CD4-positive, alpha-beta T cell treated with Interleukin-15 for 4 hours (primary cell): ENCODE data around the gene TCF4.

Source experiments
- DNase-seq: peaks from one replicate; pipeline ENCODE4 v3.0.0-alpha.2; 2020; ENCODE audit warnings: low spot score

Gene TCF4

DNA sequence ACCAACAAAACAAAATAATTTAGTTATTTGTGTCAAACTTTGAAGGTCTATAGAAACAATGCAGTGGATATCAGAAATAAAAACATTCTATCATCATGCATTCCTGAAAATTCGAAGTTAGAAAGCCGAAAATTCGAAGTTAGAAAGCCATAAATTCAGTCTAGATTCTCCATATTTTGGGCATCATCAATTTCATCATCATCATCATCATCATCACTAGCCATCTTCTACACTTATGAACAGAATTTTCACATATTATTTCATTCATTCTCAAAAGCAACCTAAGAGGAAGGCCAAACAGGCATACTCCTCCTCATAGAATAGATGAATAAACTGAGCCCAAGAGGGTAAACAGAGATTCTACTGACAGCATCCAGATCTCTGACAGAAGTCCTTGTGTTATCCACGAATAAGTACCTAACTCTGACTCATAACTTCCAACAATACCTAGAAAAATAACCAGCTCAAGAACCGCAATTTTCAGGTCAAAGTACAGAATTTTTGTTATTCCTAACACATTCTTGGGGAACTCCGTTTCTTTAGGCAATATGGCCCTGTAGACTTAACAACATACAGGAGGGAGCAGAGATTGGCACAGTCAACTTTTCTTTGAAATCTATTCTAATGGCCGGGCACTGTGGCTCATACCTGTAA is 84.7 kb downstream of the TCF4 start:
- DNase-seq: no peak

DNA sequence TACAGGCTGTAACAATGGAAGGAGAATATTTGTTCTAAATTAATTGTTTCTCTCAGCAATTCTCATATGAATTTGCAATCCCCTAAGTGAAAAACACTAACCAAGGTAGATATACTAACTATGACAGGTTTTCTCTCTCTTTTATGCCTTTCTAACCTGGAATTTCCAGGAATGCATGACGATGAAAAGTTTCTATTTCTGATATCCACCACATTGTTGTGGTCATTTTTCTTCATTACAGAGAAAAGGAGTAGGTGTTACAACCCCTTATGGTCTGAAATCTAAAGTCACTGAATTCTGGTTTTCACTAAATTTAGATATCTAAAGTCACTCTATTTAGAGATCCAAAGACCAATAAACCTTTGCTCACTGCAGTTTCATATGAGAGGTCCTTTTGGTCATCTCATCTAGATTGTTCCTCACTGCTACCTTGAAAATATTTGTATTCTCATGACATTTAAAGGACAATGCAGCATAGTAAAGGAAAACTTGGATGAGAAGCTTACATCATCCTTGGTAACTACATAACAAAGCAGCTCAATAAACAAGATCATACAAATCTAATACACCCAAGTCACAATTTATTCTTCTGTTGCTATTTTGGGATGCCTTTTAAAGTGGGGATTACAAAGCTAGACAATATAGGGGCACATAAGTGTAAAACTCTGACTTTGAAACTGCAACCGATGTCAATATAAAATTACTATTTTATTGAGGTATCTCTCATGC is 85.8 kb downstream of the TCF4 start:
- DNase-seq: no peak

DNA sequence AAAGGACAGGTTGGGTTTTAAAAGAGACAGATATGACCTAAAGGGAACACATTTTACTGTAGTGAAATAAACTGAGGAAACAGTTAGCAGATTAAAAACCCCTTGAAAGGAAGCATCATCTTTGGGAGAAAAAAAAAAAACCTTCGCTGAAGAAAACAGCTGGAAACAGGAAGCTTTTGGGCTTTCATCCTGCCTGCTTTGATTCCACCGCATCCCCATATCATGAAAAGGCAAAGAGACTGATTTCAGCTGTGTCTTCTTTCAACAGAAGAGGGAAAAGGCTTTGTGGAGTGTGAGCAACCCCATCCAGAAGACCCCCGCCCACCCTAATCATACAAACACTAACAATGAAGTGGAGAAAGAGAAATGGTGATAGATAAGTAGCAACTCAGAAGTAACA is 86.4 kb downstream of the TCF4 start:
- DNase-seq: no peak

DNA sequence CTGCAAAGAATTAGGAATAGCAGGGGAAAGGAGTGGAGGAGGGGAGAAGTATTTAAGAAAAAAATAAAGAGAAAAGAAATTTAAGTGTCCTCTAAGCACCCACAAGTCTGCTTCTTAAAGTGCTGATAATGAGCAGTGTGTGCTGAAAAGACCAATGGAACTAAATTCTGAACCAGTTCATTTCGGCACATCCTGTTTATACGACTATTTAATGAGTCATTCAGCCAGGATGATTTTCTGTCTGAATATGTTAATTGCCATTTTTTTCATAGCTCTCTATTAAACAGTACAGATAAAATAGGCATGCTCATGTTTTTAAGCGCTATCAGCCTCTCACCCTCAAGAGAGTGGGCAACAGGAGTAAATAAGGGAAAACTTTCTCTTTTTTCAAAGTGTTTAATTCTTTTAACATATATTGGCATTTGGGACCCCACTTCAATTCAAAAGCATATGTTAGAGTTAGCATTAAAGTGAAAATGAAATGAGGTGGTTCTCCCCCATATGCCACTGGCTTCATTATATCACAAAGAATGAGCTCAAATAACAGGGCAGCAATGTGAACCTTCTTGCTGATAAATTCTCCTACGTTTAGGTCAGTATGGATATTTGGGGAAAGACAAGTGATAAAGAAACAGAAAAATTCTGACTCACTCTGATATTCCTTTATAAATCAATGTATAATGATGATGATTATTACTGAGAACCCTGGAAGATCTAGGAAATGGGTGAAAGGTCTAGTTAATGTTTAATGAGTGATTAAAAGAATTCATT is 87.5 kb downstream of the TCF4 start:
- no peak for DNase-seq

DNA sequence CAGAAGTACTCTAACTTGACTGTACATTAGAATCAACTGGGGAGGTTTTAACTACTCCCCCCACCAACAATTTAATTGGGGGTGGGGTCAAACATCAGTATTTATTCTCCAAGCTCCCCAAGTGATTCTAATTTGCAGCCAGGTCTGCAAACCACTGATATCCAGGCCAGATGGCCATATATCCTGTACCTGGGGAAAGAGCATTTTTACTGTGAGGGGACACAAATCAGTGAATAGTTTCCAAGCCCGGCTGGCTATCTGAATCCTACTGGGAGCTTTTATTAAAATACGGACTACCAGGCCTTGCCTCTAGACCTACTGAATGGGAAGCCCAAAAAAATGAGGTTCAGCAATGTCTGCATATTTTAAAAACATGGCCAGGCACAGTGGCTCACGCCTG is 88.5 kb downstream of the TCF4 start:
- DNase-seq: no peak

DNA sequence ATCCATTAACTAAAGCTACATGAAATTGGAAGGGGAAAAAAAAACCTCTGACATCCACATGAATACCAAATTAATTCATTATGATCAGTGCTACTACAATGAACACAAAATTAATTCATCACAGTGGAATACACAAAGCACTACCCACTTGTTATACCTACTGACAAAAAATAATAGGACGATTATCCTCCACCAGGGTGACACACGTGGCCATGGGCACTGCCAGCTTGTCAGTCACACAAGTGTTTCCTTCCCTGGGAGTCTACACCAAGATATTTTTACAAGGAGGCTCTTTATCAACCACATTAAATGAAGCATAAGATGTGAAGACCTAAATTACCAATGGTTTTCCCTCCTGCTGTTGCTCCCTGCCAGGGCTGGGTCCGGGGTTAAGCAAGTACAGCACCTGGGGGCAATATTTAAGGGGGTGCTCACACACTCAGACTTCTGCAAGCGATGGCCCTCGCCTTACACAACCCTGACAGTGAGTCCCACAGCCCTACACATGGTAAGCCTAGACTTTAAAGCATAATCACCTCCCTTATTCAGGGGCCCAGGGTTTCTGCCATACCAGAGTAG is 90.1 kb downstream of the TCF4 start:
- DNase-seq: no peak

DNA sequence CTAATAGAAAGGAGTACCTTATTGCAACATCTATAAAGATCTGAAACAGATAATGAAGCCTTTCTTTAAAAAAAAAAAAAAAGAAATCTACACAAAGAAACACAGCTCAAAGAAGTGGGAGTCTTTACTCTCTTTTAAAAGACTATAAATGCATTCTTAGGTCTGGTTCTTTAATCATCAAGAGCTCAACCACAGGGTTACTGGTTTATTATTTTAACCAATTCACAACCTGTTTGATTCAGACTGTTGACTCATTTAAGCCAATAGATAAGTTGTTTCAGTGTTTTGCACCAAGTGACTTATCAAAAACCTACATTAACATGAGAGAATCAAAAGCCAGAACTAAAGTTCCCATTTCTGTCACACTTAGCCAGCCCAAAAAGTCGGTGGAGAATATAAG is 93.1 kb downstream of the TCF4 start:
- DNase-seq: no peak

DNA sequence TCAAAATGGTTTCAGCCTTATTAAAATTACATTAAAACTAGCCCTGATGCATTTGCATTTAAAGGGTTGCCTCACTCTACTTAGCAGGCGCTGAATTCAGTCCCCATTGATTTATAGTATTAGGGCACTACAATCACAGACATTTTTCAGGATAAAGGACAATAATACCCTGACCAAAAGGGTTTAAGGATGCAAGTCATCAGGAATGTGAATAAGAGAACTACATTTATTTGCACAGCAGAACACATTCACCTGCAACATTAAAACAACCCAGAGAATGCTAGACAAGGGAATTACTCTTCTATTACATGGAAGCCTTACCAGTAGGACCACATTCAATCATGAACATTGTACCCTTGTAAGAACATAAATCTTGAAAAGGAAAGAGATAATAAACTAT is 93.6 kb downstream of the TCF4 start:
- DNase-seq: no peak

DNA sequence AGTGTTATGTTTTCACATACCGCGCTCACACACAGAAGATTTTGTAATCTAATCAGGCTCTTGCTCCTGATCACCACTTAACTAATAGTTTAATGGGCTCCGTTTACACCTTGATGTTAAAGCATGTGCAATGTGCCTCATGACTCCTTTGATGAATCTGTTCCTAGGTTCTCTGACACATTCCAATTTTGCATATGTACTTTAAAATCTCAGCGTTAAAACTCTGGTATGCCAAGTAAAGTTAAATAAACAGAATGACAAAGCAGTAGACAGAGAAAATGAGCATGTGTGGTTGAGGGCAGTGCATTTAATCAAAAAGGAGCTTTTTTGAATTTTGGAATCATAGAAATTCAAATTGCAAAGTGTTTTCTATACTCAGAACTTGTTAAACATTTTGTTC is 96.4 kb downstream of the TCF4 start:
- no peak for DNase-seq

DNA sequence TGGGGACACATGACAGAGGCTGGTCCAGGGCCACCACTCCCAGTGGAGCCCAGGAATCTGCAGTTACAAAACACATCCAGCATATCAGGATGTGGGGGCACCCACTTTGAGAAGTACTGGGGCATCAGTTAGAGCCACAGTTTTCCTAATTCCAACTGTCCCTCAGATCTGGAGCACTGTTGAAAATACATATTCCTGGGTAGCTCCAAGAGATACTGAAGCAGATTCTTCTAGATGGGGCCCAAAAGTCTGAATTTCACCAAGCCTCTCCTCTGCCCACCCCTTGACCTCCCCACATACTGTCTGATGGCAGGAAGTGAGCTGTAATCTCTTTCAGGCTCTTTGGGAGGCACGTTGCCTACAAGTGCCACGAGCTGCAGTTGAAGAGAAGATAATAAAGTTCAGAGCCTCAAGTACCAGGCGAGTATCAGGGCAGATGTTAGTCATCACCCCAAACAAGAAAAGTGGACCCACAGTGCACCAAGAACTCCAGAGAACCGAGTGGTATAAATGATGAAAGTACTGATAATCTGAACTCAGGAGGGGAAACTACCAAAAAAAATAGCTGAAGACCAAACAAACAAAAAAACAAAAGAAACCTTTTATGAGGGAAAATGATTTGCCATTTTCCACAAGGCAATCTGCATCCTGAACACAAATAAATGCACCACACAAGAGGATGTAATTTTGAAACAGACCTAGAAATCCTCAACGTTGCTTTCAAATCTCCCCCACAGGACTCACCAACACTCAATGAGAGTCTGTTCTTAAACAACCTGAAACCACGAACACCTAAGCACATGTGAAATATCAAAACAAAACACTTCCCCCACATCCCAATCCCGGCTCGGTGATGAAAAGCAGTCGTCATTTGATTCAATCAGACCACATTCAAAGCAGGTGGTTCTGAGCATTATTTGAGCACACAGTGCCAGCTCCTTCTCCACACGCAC is 98.7 kb downstream of the TCF4 start:
- DNase-seq: no peak

DNA sequence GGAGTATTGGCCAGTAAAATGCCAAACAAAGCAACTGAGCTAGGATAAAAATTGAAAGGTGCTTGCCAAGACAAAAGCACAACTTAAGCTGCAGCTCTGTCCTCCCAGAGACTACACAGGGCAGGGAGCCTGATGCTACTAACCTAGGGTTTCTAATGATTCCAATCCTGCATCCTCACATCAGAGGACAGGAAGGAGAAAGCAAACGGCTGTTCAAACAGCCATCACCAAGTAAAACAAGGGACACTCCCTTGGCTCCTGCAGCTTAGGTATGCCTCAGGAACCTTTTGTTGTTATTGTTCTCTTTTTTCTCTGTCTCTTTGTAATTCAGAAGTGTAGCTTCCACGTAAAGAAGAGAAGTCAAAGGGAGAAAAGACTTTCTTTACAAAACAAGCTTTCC is 99.5 kb downstream of the TCF4 start:
- DNase-seq: no peak

DNA sequence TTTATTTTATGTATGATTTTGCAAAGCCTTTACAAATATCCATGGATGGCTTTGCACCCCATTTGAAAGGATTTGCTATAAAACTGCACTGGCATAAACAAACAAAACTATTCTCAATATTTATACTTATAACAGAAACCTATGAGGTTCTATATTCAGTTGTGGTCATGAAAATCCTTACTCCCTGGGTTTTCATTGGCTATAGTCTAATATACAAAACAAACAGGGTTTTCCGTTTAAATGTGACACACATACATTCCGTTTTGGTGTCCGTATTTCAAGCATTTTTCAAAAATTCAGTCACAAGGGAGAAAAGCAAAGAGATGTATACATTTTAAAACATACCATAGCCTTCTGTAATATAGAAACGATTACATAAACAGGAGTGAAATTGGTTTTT is 100.0 kb downstream of the TCF4 start:
- DNase-seq: no peak

DNA sequence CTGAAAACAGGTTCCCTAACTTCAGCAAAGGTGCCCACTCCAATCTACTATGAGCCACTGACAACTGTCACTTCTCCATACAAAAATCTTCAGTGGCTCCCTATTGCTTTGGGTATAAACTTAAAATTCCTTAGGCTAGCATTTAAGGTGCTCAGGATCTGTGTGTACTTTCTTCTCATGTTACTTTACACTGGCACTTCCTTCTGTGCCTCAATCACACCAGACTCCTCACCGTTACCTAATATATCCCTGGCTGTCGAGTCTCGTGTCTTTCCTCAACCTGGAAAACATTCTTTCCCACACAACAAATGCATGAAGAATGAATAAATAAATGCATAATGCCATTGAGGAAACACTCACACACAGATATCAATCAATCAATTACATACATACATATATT is 101.1 kb downstream of the TCF4 start:
- no peak for DNase-seq

DNA sequence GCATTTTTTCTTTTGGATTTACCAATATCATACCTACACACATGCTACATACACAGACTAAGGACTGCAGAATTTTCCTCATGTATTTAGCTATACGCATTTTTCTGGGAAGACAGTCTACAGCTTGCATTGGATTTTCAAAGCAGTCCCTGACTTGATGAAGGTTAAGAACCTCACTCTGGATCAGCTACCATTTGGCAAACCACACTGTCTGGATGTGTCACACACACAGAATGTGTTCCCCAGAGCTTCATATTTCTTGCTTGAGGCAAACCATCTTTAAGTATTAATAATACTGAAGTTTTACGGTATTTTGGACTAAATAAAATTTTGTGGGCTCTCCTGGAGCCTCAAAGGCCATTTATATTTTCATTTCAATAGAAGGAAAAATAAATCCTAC is 102.3 kb downstream of the TCF4 start:
- DNase-seq: no peak

DNA sequence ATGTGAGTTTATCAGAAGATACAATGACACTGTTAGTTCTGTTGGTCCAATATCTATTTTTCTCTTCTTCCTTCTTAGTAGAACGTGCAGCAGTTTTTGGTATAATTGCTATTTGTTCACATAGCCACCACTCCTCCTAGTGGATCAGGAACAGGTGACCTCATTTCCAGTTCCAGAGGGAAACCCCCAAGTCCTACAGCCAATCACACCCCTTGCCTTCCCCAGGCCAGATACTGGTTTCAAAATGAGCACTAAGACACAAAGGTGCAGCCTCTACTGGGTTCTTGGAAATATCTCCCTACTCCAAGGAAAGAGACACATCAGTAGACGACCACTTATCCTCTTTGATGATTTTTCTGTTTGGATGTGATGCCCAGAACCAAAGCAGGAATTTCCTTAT is 103.2 kb downstream of the TCF4 start:
- no peak for DNase-seq

DNA sequence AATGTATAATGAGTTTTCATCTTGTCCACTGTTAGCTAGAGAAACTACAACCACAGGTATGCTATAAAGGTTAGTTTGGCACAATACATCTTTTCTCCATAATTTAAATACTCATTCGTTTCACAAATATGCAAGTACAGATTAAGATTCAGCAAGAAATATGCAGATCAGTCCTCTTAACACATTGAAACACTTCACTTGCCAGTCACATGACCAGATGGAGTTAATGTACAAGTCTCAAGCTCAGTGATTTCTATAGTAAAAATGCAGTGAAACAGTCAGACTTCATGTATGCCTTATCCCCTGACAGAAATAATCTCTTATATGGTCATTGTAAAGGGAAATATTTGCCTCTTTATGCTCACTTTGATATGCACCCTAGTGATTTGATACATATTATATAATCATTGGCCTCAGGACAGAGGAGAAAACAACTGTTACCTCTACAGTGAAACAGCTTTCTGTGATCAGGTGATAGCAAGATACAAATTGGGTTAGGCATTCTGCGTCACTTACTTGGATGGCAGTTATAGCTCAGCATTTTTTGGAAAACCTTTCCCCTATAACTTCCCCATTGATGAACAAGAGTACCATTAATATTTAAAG is 104.6 kb downstream of the TCF4 start:
- no peak for DNase-seq

DNA sequence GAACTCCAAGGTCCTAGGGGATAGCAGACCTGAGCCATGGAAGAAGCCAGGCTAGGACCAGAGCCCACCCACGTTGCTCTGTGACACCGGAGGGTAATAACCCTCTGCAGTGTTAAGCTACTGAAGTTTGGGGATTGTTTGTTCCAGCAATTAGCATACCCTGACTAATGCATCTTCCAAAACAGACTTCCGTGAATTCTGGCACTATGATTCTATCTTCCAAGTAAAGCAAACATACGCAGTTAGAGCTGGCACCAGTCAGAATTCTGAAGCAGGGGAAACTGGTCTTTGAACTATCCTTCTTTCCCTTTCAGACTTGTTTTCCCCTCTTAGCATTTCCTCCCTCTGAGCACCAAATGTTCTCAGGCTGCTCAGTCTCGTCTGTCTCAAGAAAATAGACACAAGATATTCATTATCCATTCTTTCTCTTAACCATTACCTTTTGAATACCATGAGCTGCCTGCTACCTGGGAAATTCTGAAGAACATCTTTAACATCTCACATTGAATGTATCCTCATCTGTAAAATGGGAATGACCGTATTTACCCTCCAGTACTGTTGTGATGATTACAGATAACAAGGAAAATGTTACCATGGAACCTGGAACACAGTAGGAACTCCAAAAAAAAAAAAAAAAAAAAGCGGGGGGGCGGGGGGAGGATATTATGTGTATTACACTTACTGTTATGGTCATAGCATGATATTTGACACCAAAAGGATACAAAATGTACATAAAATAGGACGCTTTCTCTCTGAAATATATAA is 108.2 kb downstream of the TCF4 start:
- DNase-seq: no peak

DNA sequence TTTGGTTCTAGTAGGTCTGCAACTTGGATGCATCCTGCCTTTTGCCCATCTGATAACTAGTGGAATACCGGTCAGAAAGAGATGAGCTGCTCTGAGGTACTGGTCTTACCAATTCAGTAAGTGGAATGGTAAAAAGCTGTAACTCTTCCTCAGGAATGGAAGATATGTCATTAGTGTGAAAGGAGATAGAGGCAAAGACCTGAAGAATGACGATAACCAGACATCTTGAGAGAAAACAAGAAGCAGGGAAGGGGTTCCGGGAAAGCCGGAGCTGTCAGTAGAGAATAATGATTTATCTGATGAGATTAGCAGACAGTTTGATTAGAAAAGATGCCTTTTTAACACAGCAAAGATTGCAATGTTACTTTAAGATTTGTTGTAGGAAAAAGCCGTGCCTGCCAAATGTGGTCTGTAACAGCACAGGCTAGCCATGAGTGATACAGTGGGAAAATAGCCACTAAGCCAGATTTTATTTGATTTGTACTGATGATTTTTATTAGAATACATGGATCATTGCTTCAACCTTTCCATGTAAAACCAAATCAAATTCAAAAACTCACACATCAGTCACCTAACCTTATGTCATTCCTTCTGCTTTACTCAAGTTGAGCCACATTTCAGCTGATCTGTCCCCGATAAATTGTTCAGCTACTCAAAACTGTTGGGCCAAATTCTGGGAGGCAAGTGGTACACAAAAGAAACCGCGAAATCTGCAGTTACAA is 110.0 kb downstream of the TCF4 start:
- DNase-seq: no peak

DNA sequence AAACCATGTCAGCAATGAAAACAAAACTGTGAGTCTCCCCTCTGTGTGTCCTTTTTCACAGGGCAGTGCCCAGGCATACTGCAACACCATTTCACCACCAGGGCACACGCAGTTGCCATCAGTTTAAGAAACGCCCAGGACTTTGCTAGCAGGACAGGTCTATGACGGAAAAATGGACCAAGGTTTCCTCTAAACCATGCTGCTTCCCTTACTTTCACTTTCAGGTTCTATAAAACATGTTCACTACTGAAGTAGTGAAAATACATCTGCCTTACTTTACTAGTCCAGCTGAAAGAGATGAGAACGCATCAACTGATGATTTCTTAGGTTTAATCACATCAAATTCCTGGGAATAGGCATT is 110.5 kb downstream of the TCF4 start:
- DNase-seq: no peak

DNA sequence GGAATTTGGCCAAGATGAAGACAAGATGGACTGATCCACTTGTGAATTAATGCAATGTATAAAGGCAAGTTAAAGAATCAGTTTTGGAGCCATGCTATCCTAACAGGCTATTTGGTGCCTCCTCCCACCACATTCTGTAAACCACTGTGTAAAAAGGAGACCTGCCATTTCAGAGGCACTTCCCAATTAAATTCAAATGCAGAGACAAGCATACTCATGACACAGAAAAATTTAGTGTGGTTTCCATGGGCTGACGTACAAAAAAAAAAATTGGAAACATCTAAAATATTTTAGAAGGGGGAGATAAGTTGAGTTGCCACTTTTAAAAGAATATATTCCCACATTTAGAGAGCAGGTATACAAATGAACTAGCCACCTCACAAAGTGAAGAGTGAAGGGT is 112.1 kb downstream of the TCF4 start:
- no peak for DNase-seq
